ENCODE data around the gene SLIT3. TPM values are rescaled to one million over a fixed set of nuclear protein-coding genes. Genes with fewer than 3 reads are reported as not detected.

SLIT3 gene
- total RNA-seq, 1 experiment from 2014 or later = 0.92 TPM

GRCh38 chr5:168655316-168655715 is 645.6 kb downstream of the SLIT3 start:
- Mint-ChIP-seq H3K4me3 (no peak overlapping the region), H3K4me1 (peaks cover 13 to 15% of the 10 kb centered on the region in 2 experiments), H3K27ac (no peak overlapping the region), H3K9me3 (no peaks in the 10 kb centered on the region; a peak in 1 of 5 replicates), H3K36me3 (ENCODE audit: insufficient read depth in 1 of 3, low read depth in 3 of 3) (no peaks in the 10 kb centered on the region), H3K27me3 (ENCODE audit: low read depth) (no peaks in the 10 kb centered on the region; the same call in 1 of the 2 replicates)
- Histone ChIP-seq H3K18ac (ENCODE audit: insufficient read length, low read depth, low read length) (no peak overlapping the region), H2AK5ac (ENCODE audit: insufficient read length, low read length) (no peak overlapping the region), H3K23ac (ENCODE audit: insufficient read length, low read depth, low read length) (no peak overlapping the region), H3K14ac (ENCODE audit: insufficient read depth, low read length) (no peak overlapping the region), H2BK20ac (ENCODE audit: low read depth, low read length, poor library complexity, severe bottlenecking) (no peak overlapping the region), H3K79me2 (ENCODE audit: insufficient read depth, low read length) (no peaks in the 10 kb centered on the region), H3K27me3 (ENCODE audit: insufficient read depth, low read length) (no peaks in the 10 kb centered on the region), H3K9me3 (ENCODE audit: control insufficient read depth, low read depth, low read length) (no peaks in the 10 kb centered on the region), H2BK12ac (ENCODE audit: insufficient read length, low read depth, low read length) (no peak overlapping the region), H4K8ac (replicated peaks; ENCODE audit: insufficient read length, low read depth, low read length) (no peak overlapping the region), H3K56ac (ENCODE audit: insufficient read length, low read depth, low read length) (no peak overlapping the region), H3K4ac (ENCODE audit: low read depth, low read length) (no peak overlapping the region), H3K9ac (ENCODE audit: extremely low read depth, insufficient read length, low read length) (no peak overlapping the region), H3T11ph (ENCODE audit: low read length) (no peak overlapping the region), H3K4me2 (ENCODE audit: insufficient read depth, insufficient read length, low read length) (no peak overlapping the region), H3K27ac (ENCODE audit: insufficient read length, low read depth, low read length) (no peak overlapping the region), H3K4me1 (ENCODE audit: insufficient read depth, low read length) (no peaks in the 10 kb centered on the region; the same call in 1 of the 2 replicates), H2AFZ (ENCODE audit: low read length) (no peak overlapping the region), H3K79me1 (ENCODE audit: insufficient read depth, low read depth, low read length, poor library complexity, severe bottlenecking) (no peaks in the 10 kb centered on the region), H4K5ac (ENCODE audit: insufficient read length, low read depth, low read length) (no peak overlapping the region), H4K20me1 (ENCODE audit: control insufficient read depth, insufficient read depth, insufficient read length) (no peaks in the 10 kb centered on the region), H3K23me2 (ENCODE audit: insufficient read length, low read depth, low read length, poor library complexity, severe bottlenecking) (no peaks in the 10 kb centered on the region), H2BK120ac (ENCODE audit: low read depth, low read length, poor library complexity, severe bottlenecking) (no peak overlapping the region), H2BK15ac (ENCODE audit: low read depth, low read length) (no peak overlapping the region), H2BK5ac (ENCODE audit: insufficient read length, low read length) (no peak overlapping the region), H4K91ac (ENCODE audit: insufficient read length, low read depth, low read length) (no peak overlapping the region)
- no peak for TF ChIP-seq CTCF (conservative IDR thresholded peaks at IDR 0.05)
- no CpG with 5 or more reads among the region's 5 CpGs for WGBS (ENCODE audit: extremely low coverage, insufficient read length, low lambda C conversion rate)
- no peak for DNase-seq
